Glutamatergic neuron (in vitro differentiated cells): ENCODE results near the gene SHROOM2. TPM values are rescaled to one million over a fixed set of nuclear protein-coding genes. Genes with fewer than 3 reads are reported as not detected.

Experiments used
- DNase-seq: peaks from one replicate; pipeline ENCODE4 v3.0.0; 2022
- H3K27ac Mint-ChIP-seq: one replicate; pipeline ENCODE4 v1.8.0; 2020; ENCODE audit warnings: mild to moderate bottlenecking, mixed read lengths, inconsistent platforms; ENCODE audit not compliant: unreplicated experiment
- H3K27me3 Mint-ChIP-seq: one replicate; pipeline ENCODE4 v1.8.0; 2020; ENCODE audit warnings: mild to moderate bottlenecking, moderate library complexity, mixed read lengths, inconsistent platforms; ENCODE audit not compliant: unreplicated experiment
- H3K36me3 Mint-ChIP-seq: one replicate; pipeline ENCODE4 v1.8.0; 2020; ENCODE audit warnings: mild to moderate bottlenecking, mixed read lengths, inconsistent platforms; ENCODE audit not compliant: unreplicated experiment
- H3K4me1 Mint-ChIP-seq: one replicate; pipeline ENCODE4 v1.8.0; 2020; ENCODE audit warnings: mild to moderate bottlenecking, low read depth, mixed read lengths, inconsistent platforms; ENCODE audit not compliant: unreplicated experiment
- H3K4me3 Mint-ChIP-seq: one replicate; pipeline ENCODE4 v1.8.0; 2020; ENCODE audit warnings: mild to moderate bottlenecking, mixed read lengths, inconsistent platforms; ENCODE audit not compliant: unreplicated experiment
- H3K9me3 Mint-ChIP-seq: one replicate; pipeline ENCODE4 v1.8.0; 2020; ENCODE audit warnings: mild to moderate bottlenecking, moderate library complexity, mixed read lengths, inconsistent platforms; ENCODE audit not compliant: unreplicated experiment
- total RNA-seq: library from RNA; stranded (reverse); fragmentation: NEBNext Ultra II Directional; extraction: Animal tissue kit (Norgen Biotek cat#: 25700); gene quantifications from one replicate; pipeline ENCODE4 v1.2.1, GENCODE V29; 2021; ENCODE audit not compliant: unreplicated experiment
- TF ChIP-seq, protein P1 (sequence below): fragments of 200-600 bp; sonication (generic); IDR thresholded peaks from one replicate; pipeline ENCODE4 v1.5.0; 2021; ENCODE audit not compliant: partially characterized antibody, unreplicated experiment

SHROOM2 gene
- total RNA-seq, 1 donor from 2014 or later, result 3.1 TPM

DNA sequence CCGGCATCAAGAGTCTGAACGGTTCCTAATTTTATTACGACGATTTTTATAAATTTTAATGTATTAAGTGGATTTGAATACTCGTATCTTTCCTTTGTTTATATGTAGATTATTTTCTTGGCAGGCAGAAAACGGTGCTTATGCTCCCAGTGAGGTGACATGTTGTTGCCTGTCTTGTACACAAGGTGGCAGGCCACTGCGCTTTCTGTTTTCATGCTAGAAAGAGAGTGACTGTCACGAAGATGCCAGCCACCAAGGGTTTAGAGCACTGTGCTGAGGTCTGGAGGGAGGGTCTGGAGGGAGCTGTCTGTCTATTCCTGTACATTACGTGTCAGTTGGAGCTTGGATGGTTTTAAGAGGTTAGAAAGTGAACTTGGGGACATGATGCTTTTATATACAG lies 87.7 kb downstream of the SHROOM2 start:
- H3K27me3 Mint-ChIP-seq, result no peaks in the 10 kb centered on the region
- TF ChIP-seq, protein P1, sequence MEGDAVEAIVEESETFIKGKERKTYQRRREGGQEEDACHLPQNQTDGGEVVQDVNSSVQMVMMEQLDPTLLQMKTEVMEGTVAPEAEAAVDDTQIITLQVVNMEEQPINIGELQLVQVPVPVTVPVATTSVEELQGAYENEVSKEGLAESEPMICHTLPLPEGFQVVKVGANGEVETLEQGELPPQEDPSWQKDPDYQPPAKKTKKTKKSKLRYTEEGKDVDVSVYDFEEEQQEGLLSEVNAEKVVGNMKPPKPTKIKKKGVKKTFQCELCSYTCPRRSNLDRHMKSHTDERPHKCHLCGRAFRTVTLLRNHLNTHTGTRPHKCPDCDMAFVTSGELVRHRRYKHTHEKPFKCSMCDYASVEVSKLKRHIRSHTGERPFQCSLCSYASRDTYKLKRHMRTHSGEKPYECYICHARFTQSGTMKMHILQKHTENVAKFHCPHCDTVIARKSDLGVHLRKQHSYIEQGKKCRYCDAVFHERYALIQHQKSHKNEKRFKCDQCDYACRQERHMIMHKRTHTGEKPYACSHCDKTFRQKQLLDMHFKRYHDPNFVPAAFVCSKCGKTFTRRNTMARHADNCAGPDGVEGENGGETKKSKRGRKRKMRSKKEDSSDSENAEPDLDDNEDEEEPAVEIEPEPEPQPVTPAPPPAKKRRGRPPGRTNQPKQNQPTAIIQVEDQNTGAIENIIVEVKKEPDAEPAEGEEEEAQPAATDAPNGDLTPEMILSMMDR, result peak; percentile 62
- no peak overlapping the region for H3K27ac Mint-ChIP-seq

GRCh38 chrX:9874483-9874882 lies 88.3 kb downstream of the SHROOM2 start:
- TF ChIP-seq, protein P1, result no peak
- no peak for DNase-seq
- Mint-ChIP-seq H3K9me3 (no peaks in the 10 kb centered on the region), H3K27ac (no peak overlapping the region), H3K36me3 (no peaks in the 10 kb centered on the region), H3K4me1 (peaks cover 21% of the 10 kb centered on the region), H3K4me3 (no peak overlapping the region), H3K27me3 (no peaks in the 10 kb centered on the region)

More for the DNA sequence above, 87.7 kb downstream of the SHROOM2 start:
- peak; percentile 58 for DNase-seq
- no peak overlapping the region for H3K4me3 Mint-ChIP-seq
- peaks cover 21% of the 10 kb centered on the region for H3K4me1 Mint-ChIP-seq
- no peaks in the 10 kb centered on the region for H3K36me3 Mint-ChIP-seq
- H3K9me3 Mint-ChIP-seq, result no peaks in the 10 kb centered on the region

GRCh38 chrX:9875801-9876200 lies 89.6 kb downstream of the SHROOM2 start:
- H3K27me3 Mint-ChIP-seq, result no peaks in the 10 kb centered on the region
- no peak overlapping the region for H3K27ac Mint-ChIP-seq
- no peaks in the 10 kb centered on the region for H3K36me3 Mint-ChIP-seq
- H3K4me3 Mint-ChIP-seq, result peak overlapping the region; percentile 67
- no peak for DNase-seq
- H3K4me1 Mint-ChIP-seq, result peaks cover 23% of the 10 kb centered on the region
- H3K9me3 Mint-ChIP-seq, result no peaks in the 10 kb centered on the region
- TF ChIP-seq, protein P1, result no peak

DNA sequence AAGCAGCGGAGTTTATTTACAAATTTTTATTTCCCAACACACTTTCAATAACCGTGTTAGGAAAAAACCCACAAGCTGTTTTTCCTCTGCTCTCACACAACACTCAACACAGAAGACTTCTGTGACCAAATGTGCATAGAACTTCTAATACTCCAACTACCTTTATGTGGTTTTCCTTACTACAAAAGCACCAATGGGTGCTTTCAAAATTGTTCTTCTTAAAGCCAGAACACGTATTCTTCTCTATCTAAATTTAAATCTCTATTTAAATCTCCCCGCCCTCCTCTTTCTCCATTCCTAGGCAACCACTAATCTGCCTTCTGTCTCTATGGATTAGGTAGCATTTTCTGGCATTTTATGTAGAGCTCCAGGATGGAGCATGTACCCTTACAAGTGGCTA lies 90.0 kb downstream of the SHROOM2 start:
- Mint-ChIP-seq H3K36me3 (no peaks in the 10 kb centered on the region), H3K4me1 (peaks cover 23% of the 10 kb centered on the region), H3K9me3 (no peaks in the 10 kb centered on the region), H3K27me3 (no peaks in the 10 kb centered on the region), H3K4me3 (no peak overlapping the region), H3K27ac (no peak overlapping the region)
- TF ChIP-seq, protein P1, result no peak
- DNase-seq, result no peak

DNA sequence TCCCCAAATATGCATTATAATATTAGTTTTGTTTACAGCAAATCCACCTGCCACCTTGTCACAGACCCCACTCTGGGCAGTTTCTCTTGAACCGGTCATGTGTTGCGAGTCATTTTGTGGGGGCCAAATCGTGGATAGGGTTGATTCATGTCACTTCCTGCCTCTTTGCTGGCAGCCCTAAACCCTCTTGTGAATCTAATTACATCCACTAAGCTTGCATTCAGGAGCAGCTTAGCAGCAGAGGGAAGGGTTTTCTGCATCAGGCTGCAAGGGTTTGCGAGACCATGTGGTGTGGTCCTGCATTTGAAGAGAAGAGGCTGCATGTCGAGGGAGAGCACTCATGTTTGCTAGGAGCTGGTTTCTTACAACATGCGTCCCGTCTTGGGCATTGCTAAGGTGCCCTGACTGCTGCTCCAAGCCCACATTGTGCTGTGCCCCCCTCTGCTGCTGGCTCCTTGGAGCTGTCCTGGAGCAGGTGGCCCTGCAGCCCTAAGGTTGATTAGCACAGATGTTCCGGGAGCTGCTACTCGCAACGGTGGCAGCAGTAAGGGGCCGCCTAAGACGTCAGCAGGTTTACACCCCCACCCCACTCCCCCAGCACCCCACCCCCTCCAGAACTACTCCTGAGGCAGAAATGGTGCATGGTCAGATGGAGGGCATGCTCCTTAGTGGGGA lies 92.1 kb downstream of the SHROOM2 start:
- Mint-ChIP-seq H3K4me1 (peaks cover 23% of the 10 kb centered on the region), H3K4me3 (no peak overlapping the region), H3K36me3 (no peaks in the 10 kb centered on the region), H3K27me3 (no peaks in the 10 kb centered on the region), H3K9me3 (no peaks in the 10 kb centered on the region), H3K27ac (peak overlapping the region; percentile 55)
- TF ChIP-seq, protein P1, result no peak
- DNase-seq, result no peak
